Thoracic aorta (tissue), 2 donors: ENCODE results near the gene NAPA. TPM values are rescaled to one million over a fixed set of nuclear protein-coding genes. Genes with fewer than 3 reads are reported as not detected.
A peak's percentile ranks its signal among the peaks of the same experiment; 100 is the strongest.

Source experiments
- ATAC-seq: fragments of 150-250 bp; one replicate; pipeline ENCODE4 v1.8.0; 2017; ENCODE audit warnings: low read depth; ENCODE audit not compliant: insufficient number of reproducible peaks, low FRiP score
- DNase-seq: peaks from one replicate; pipeline ENCODE4 v3.0.0-alpha.2; 2020; ENCODE audit warnings: low spot score
- H3K27ac ChIP-seq, 2 donors: fragments of 200-600 bp; sonication (generic); 1 replicate in 1 of 2; 2 replicates in 1 of 2; pipeline ENCODE4 v1.5.1; 2016; ENCODE audit warnings: mild to moderate bottlenecking in 2 of 2, moderate library complexity in 2 of 2
- H3K27me3 ChIP-seq: fragments of 200-600 bp; sonication (generic); replicated peaks from 2 replicates; pipeline ENCODE4 v1.6.0; 2016; ENCODE audit warnings: mild to moderate bottlenecking; ENCODE audit not compliant: insufficient read depth
- H3K36me3 ChIP-seq: fragments of 200-600 bp; sonication (generic); one replicate; pipeline ENCODE4 v1.5.1; 2016
- H3K4me1 ChIP-seq, 2 donors: fragments of 200-600 bp; sonication (generic); 1 replicate in 1 of 2; 2 replicates in 1 of 2; pipeline versions ENCODE4 v1.5.1 to v1.6.0; 2016; ENCODE audit warnings: low read depth in 2 of 2, mild to moderate bottlenecking in 1 of 2; ENCODE audit not compliant: control insufficient read depth in 1 of 2
- H3K4me3 ChIP-seq: fragments of 200-600 bp; sonication (generic); 2 replicates; pipeline ENCODE4 v1.5.1; 2016; ENCODE audit warnings: mild to moderate bottlenecking
- H3K9me3 ChIP-seq: fragments of 200-600 bp; sonication (generic); 2 replicates; pipeline ENCODE4 v1.5.1; 2016
- CTCF ChIP-seq: fragments of 200-600 bp; sonication (generic); IDR thresholded peaks from one replicate; pipeline ENCODE4 v1.5.1; 2019; ENCODE audit warnings: antibody characterized with exemption
- total RNA-seq, 2 donors: library from RNA; depleted of rRNA; stranded (reverse); fragments of >200 nt; gene quantifications; one replicate each; pipeline versions ENCODE4 v1.1.0 to v1.2.3, GENCODE V29; 2016

NAPA gene
- total RNA-seq, 2 donors from 2014 or later = 107 to 147 TPM

GRCh38 chr19:47479701-47480503, 35.0 kb downstream of the NAPA start:
- Histone ChIP-seq H3K27me3 (no peaks in the 10 kb centered on the region), H3K36me3 (no peaks in the 10 kb centered on the region), H3K9me3 (no peaks in the 10 kb centered on the region), H3K4me3 (no peak overlapping the region), H3K4me1 (peaks cover 3 to 13% of the 10 kb centered on the region in 2 donors), H3K27ac (no peak overlapping the region)
- DNase-seq (no peak), ATAC-seq (no peak)
- TF ChIP-seq CTCF = no peak

- no peaks in the 10 kb centered on the region for H3K9me3 ChIP-seq
- no peak overlapping the region for H3K27ac ChIP-seq
- H3K4me3 ChIP-seq = no peak overlapping the region
- H3K36me3 ChIP-seq = no peaks in the 10 kb centered on the region
- peaks cover 7 to 19% of the 10 kb centered on the region in 2 donors for H3K4me1 ChIP-seq
- H3K27me3 ChIP-seq = no peaks in the 10 kb centered on the region
- TF ChIP-seq CTCF = no peak
- ATAC-seq = no peak
- DNase-seq = no peak
Measured at GRCh38 chr19:47476438-47476972, 38.4 kb downstream of the NAPA start.

GRCh38 chr19:47475465-47475864, 39.4 kb downstream of the NAPA start:
- Histone ChIP-seq H3K36me3 (no peaks in the 10 kb centered on the region), H3K27ac (no peak overlapping the region), H3K9me3 (no peaks in the 10 kb centered on the region), H3K4me3 (no peak overlapping the region), H3K27me3 (no peaks in the 10 kb centered on the region), H3K4me1 (peaks cover 8 to 29% of the 10 kb centered on the region in 2 donors)
- no peak for ATAC-seq
- no peak for TF ChIP-seq CTCF
- no peak for DNase-seq

- Histone ChIP-seq H3K9me3 (no peaks in the 10 kb centered on the region), H3K36me3 (no peaks in the 10 kb centered on the region), H3K27me3 (no peaks in the 10 kb centered on the region), H3K27ac (no peak overlapping the region), H3K4me3 (no peak overlapping the region), H3K4me1 (peaks cover 8 to 37% of the 10 kb centered on the region in 2 donors)
- DNase-seq = no peak
- ATAC-seq = no peak
- TF ChIP-seq CTCF = no peak
Measured at GRCh38 chr19:47473336-47473735, 41.5 kb downstream of the NAPA start.

GRCh38 chr19:47471733-47472457, 43.0 kb downstream of the NAPA start, which contains the start of gene SLC8A2:
Gene SLC8A2 (minus strand): TSS chr19:47471893. CDS start chr19:47466403, 5,490 bp downstream.
- peak; percentile 69 for ATAC-seq
- Histone ChIP-seq H3K4me1 (peaks cover 8 to 37% of the 10 kb centered on the region in 2 donors), H3K4me3 (peak within 1 kb of the TSS; percentile 59), H3K9me3 (no peaks in the 10 kb centered on the region), H3K27me3 (no peaks in the 10 kb centered on the region), H3K36me3 (no peaks in the 10 kb centered on the region), H3K27ac (no peak within 1 kb of the TSS)
- DNase-seq = peak; percentile 58
- TF ChIP-seq CTCF = no peak
